SIG-M5 treated with dmso at 0.1 percent for 504 hours (cell line): Measurements from ENCODE around the gene SCIN.

ENCODE experiments used
- DNase-seq: peaks from one replicate; lab custom pipeline; 2025; ENCODE audit not compliant: unreplicated experiment; lab: John Stamatoyannopoulos, UW

Gene SCIN

GRCh38 chr7:12567015-12567414 is 3.5 kb upstream of the SCIN start:
- no peak for DNase-seq

GRCh38 chr7:12569673-12570072 is 847 bp upstream of the SCIN start:
- DNase-seq = no peak

- DNase-seq = peak; percentile 42
Measured at GRCh38 chr7:12570168-12570533, 369 bp upstream of the SCIN start.

- DNase-seq = no peak
Measured at GRCh38 chr7:12571691-12572090, 1.2 kb downstream of the SCIN start.

GRCh38 chr7:12572941-12573575 is 2.5 kb downstream of the SCIN start:
- peak; percentile 17 for DNase-seq

GRCh38 chr7:12573885-12574284 is 3.4 kb downstream of the SCIN start:
- DNase-seq = peak; percentile 5

GRCh38 chr7:12578930-12579640 is 8.6 kb downstream of the SCIN start:
- no peak for DNase-seq

- no peak for DNase-seq
Measured at GRCh38 chr7:12581897-12582296, 11.4 kb downstream of the SCIN start.

- no peak for DNase-seq
Measured at GRCh38 chr7:12582362-12582761, 11.8 kb downstream of the SCIN start.

- peak; percentile 52 for DNase-seq
Measured at GRCh38 chr7:12583176-12583575, 12.7 kb downstream of the SCIN start.

GRCh38 chr7:12583922-12584321 is 13.4 kb downstream of the SCIN start:
- no peak for DNase-seq

GRCh38 chr7:12584930-12585329 is 14.4 kb downstream of the SCIN start:
- DNase-seq = peak; percentile 84

- no peak for DNase-seq
Measured at GRCh38 chr7:12586271-12586670, 15.8 kb downstream of the SCIN start.

- DNase-seq = no peak
Measured at GRCh38 chr7:12588259-12588904, 17.9 kb downstream of the SCIN start.

- DNase-seq = no peak
Measured at GRCh38 chr7:12590559-12590958, 20.0 kb downstream of the SCIN start.

GRCh38 chr7:12594122-12594897 is 23.8 kb downstream of the SCIN start:
- DNase-seq = no peak

GRCh38 chr7:12595148-12595547 is 24.6 kb downstream of the SCIN start:
- no peak for DNase-seq

GRCh38 chr7:12596225-12596790 is 25.8 kb downstream of the SCIN start:
- DNase-seq = no peak

- no peak for DNase-seq
Measured at GRCh38 chr7:12601302-12601869, 30.9 kb downstream of the SCIN start.

- DNase-seq = no peak
Measured at GRCh38 chr7:12607134-12607533, 36.6 kb downstream of the SCIN start.

- no peak for DNase-seq
Measured at GRCh38 chr7:12609561-12609960, 39.0 kb downstream of the SCIN start.
